Measurements from ENCODE around the gene UMAD1.

The UMAD1 gene

GRCh38 chr7:7876419-7876818, 235.9 kb downstream of the UMAD1 start:
- no peak overlapping the region for H3K9ac ChIP-seq (ENCODE audit: low read depth, low read length)
- H3K36me3 ChIP-seq (ENCODE audit: insufficient read depth, low read length) = no peaks in the 10 kb centered on the region
- no peaks in the 10 kb centered on the region for H3K27me3 ChIP-seq (ENCODE audit: control insufficient read depth, insufficient read depth, low read length)
- no peak overlapping the region for H3K4me2 ChIP-seq (ENCODE audit: low read length)
- no peaks in the 10 kb centered on the region for H3K9me3 ChIP-seq (replicated peaks; ENCODE audit: low read length)
- no peaks in the 10 kb centered on the region for H3K4me1 ChIP-seq (ENCODE audit: control insufficient read depth, insufficient read depth, low read length)
- no peak overlapping the region for H3K4me3 ChIP-seq (ENCODE audit: low read length)

DNA sequence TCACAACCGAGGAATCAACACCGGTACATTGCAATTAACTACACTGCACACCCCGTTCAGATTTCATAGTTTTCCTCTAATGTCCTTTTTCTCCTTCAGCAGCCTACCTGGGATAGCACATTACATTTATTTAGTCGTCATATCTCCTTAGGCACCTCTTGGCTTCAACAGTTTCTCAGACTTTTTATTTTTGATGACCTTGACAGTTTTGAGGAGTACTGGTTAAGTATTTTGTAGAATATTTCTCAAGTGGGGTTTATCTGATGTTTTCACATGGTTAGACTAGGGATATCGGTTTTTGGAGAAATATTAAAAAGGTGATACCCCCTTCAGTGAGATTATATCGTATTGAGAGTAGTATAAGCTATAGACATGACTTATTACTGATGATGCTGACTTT, 241.0 kb downstream of the UMAD1 start:
- no peak overlapping the region for H3K9ac ChIP-seq (ENCODE audit: low read depth, low read length)
- H3K36me3 ChIP-seq (ENCODE audit: insufficient read depth, low read length) = no peaks in the 10 kb centered on the region
- H3K27me3 ChIP-seq (ENCODE audit: control insufficient read depth, insufficient read depth, low read length) = no peaks in the 10 kb centered on the region
- H3K4me3 ChIP-seq (ENCODE audit: low read length) = no peak overlapping the region
- H3K9me3 ChIP-seq (replicated peaks; ENCODE audit: low read length) = no peaks in the 10 kb centered on the region
- no peak overlapping the region for H3K4me2 ChIP-seq (ENCODE audit: low read length)
- peaks cover 6% of the 10 kb centered on the region for H3K4me1 ChIP-seq (ENCODE audit: control insufficient read depth, insufficient read depth, low read length)

- H3K27me3 ChIP-seq (ENCODE audit: control insufficient read depth, insufficient read depth, low read length) = no peaks in the 10 kb centered on the region
- peaks cover 6% of the 10 kb centered on the region for H3K4me1 ChIP-seq (ENCODE audit: control insufficient read depth, insufficient read depth, low read length)
- H3K9me3 ChIP-seq (replicated peaks; ENCODE audit: low read length) = no peaks in the 10 kb centered on the region
- no peak overlapping the region for H3K4me2 ChIP-seq (ENCODE audit: low read length)
- H3K36me3 ChIP-seq (ENCODE audit: insufficient read depth, low read length) = no peaks in the 10 kb centered on the region
- H3K9ac ChIP-seq (ENCODE audit: low read depth, low read length) = no peak overlapping the region
- H3K4me3 ChIP-seq (ENCODE audit: low read length) = no peak overlapping the region
These were observed 242.3 kb downstream of the UMAD1 start for GRCh38 chr7:7882888-7883287.

DNA sequence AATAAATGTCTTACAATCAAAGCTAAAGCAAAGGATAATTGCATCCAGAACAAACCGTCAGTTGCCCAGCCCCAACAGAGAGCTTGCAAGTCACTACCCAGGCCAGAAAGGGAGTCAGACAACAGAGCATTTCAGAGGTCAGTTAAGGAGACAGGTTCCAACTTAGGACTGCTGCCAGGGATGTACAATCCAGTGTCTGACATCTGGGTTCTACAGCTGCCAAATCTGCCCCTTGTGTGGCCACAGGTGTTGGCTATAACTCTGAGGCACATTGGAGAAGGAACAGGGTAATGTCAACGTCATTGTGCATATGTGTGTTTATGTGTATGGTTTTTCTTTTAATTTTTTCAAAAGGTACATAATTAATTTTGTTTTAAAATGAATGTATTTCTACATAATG, 242.8 kb downstream of the UMAD1 start:
- Histone ChIP-seq H3K36me3 (ENCODE audit: insufficient read depth, low read length) (no peaks in the 10 kb centered on the region), H3K4me3 (ENCODE audit: low read length) (no peak overlapping the region), H3K9me3 (replicated peaks; ENCODE audit: low read length) (no peaks in the 10 kb centered on the region), H3K27me3 (ENCODE audit: control insufficient read depth, insufficient read depth, low read length) (no peaks in the 10 kb centered on the region), H3K4me1 (ENCODE audit: control insufficient read depth, insufficient read depth, low read length) (peaks cover 6% of the 10 kb centered on the region), H3K9ac (ENCODE audit: low read depth, low read length) (no peak overlapping the region), H3K4me2 (ENCODE audit: low read length) (no peak overlapping the region)

GRCh38 chr7:7884855-7885254, 244.3 kb downstream of the UMAD1 start:
- H3K4me2 ChIP-seq (ENCODE audit: low read length) = no peak overlapping the region
- no peaks in the 10 kb centered on the region for H3K27me3 ChIP-seq (ENCODE audit: control insufficient read depth, insufficient read depth, low read length)
- no peaks in the 10 kb centered on the region for H3K9me3 ChIP-seq (replicated peaks; ENCODE audit: low read length)
- H3K9ac ChIP-seq (ENCODE audit: low read depth, low read length) = no peak overlapping the region
- H3K36me3 ChIP-seq (ENCODE audit: insufficient read depth, low read length) = no peaks in the 10 kb centered on the region
- no peak overlapping the region for H3K4me3 ChIP-seq (ENCODE audit: low read length)
- peaks cover 6% of the 10 kb centered on the region for H3K4me1 ChIP-seq (ENCODE audit: control insufficient read depth, insufficient read depth, low read length)

DNA sequence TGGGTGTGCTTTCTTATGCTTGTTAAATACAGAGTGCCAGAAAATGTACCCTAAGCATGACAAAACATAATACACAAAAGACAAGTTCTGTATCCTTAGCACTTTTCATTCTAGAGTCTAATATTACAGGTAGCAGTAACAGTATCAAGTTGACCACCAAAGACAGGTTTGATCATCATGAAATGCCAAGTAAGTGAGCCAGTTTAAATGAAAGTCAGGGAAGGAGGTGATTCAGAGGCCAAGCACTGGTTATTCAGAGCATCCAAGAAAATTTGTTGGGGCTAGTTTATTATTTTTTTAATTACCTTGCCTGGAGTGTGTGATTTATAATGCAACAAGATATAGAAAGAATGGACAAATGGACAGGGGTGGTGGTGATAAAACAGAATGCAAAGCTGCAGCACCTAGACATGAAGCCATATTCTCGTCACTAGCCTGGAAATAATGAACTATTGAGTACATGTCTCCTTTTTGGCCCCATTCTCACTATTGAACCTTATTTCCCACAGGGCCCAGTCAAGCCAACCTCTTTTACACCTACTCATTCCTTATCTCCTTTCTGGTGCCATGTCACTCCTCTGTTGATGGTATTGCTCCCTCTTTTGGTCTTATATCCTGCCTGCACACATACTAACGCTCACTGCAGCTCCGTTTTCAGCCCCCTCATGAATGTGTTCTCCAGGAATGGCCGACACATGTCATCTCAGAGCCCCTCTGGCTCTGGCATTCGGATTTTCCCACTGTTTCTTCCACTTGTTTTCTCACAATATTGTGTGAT, 249.4 kb downstream of the UMAD1 start:
- H3K4me3 ChIP-seq (ENCODE audit: low read length) = no peak overlapping the region
- H3K27me3 ChIP-seq (ENCODE audit: control insufficient read depth, insufficient read depth, low read length) = no peaks in the 10 kb centered on the region
- H3K9ac ChIP-seq (ENCODE audit: low read depth, low read length) = no peak overlapping the region
- no peak overlapping the region for H3K4me2 ChIP-seq (ENCODE audit: low read length)
- H3K4me1 ChIP-seq (ENCODE audit: control insufficient read depth, insufficient read depth, low read length) = peaks cover 3% of the 10 kb centered on the region
- no peaks in the 10 kb centered on the region for H3K36me3 ChIP-seq (ENCODE audit: insufficient read depth, low read length)
- H3K9me3 ChIP-seq (replicated peaks; ENCODE audit: low read length) = no peaks in the 10 kb centered on the region

DNA sequence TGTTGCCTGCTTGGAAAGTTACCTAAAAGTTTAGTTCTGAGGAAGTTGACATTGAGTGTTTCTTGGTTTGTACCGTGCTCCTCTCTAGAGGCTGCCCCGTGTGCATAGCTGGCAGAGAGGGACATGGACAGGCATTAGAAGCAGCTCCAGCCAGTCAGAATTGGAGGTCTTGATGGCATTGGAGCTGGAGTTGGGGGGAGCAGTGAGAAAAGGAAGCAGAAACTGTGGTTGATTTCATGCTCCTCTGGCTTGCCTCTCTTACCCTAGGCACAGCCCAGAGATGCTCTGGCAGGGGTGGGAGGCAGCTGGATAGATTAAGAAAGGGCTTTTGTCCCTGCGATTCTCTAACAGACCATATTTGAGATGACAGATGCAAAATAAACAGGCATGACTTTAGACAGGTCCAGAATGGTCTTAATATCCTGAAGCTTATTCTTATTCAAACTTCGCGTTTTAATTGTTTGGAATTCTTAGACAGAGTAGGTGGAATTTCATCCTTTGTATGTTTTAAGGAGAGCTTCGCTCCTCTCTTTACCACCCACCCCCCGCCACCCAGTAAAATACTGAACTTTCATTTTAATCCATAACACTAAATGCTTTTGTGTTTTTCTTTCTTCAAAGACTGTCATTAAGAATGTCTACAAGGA, 254.6 kb downstream of the UMAD1 start:
- Histone ChIP-seq H3K27me3 (ENCODE audit: control insufficient read depth, insufficient read depth, low read length) (no peaks in the 10 kb centered on the region), H3K4me2 (ENCODE audit: low read length) (no peak overlapping the region), H3K36me3 (ENCODE audit: insufficient read depth, low read length) (no peaks in the 10 kb centered on the region), H3K4me1 (ENCODE audit: control insufficient read depth, insufficient read depth, low read length) (peaks cover 14% of the 10 kb centered on the region), H3K4me3 (ENCODE audit: low read length) (no peak overlapping the region), H3K9ac (ENCODE audit: low read depth, low read length) (no peak overlapping the region), H3K9me3 (replicated peaks; ENCODE audit: low read length) (no peaks in the 10 kb centered on the region)

GRCh38 chr7:7895754-7896153, 255.2 kb downstream of the UMAD1 start:
- no peaks in the 10 kb centered on the region for H3K27me3 ChIP-seq (ENCODE audit: control insufficient read depth, insufficient read depth, low read length)
- H3K9ac ChIP-seq (ENCODE audit: low read depth, low read length) = no peak overlapping the region
- no peak overlapping the region for H3K4me2 ChIP-seq (ENCODE audit: low read length)
- no peaks in the 10 kb centered on the region for H3K9me3 ChIP-seq (replicated peaks; ENCODE audit: low read length)
- no peak overlapping the region for H3K4me3 ChIP-seq (ENCODE audit: low read length)
- no peaks in the 10 kb centered on the region for H3K36me3 ChIP-seq (ENCODE audit: insufficient read depth, low read length)
- H3K4me1 ChIP-seq (ENCODE audit: control insufficient read depth, insufficient read depth, low read length) = peaks cover 14% of the 10 kb centered on the region

DNA sequence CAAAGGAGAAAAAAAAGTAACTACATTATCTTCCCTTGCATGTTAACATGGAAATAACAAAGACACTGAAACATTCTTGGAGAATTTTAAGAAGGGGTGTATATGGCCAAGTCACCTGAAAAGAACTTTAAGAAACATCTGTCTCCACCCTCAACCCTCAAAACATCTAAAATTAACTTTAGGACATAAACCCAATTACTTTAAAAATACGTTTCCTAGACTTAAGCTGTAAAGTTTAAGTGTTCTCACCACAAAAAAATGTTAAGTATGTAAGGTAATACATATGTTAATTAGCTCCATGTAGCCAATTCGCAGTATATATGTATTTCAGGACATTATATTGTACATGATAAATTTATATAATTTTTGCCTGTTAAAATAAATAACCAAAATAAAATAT, 257.0 kb downstream of the UMAD1 start:
- Histone ChIP-seq H3K9me3 (replicated peaks; ENCODE audit: low read length) (no peaks in the 10 kb centered on the region), H3K4me1 (ENCODE audit: control insufficient read depth, insufficient read depth, low read length) (peaks cover 14% of the 10 kb centered on the region), H3K4me2 (ENCODE audit: low read length) (no peak overlapping the region), H3K4me3 (ENCODE audit: low read length) (no peak overlapping the region), H3K27me3 (ENCODE audit: control insufficient read depth, insufficient read depth, low read length) (no peaks in the 10 kb centered on the region), H3K9ac (ENCODE audit: low read depth, low read length) (no peak overlapping the region), H3K36me3 (ENCODE audit: insufficient read depth, low read length) (no peaks in the 10 kb centered on the region)

GRCh38 chr7:7897949-7898515, 257.5 kb downstream of the UMAD1 start:
- no peaks in the 10 kb centered on the region for H3K36me3 ChIP-seq (ENCODE audit: insufficient read depth, low read length)
- H3K9me3 ChIP-seq (replicated peaks; ENCODE audit: low read length) = no peaks in the 10 kb centered on the region
- H3K4me3 ChIP-seq (ENCODE audit: low read length) = no peak overlapping the region

GRCh38 chr7:7902845-7903244, 262.3 kb downstream of the UMAD1 start:
- no peak overlapping the region for H3K4me3 ChIP-seq (ENCODE audit: low read length)
- H3K27me3 ChIP-seq (ENCODE audit: control insufficient read depth, insufficient read depth, low read length) = no peaks in the 10 kb centered on the region
- H3K4me1 ChIP-seq (ENCODE audit: control insufficient read depth, insufficient read depth, low read length) = no peaks in the 10 kb centered on the region
- no peaks in the 10 kb centered on the region for H3K9me3 ChIP-seq (replicated peaks; ENCODE audit: low read length)
- H3K9ac ChIP-seq (ENCODE audit: low read depth, low read length) = no peak overlapping the region
- no peaks in the 10 kb centered on the region for H3K36me3 ChIP-seq (ENCODE audit: insufficient read depth, low read length)
- H3K4me2 ChIP-seq (ENCODE audit: low read length) = no peak overlapping the region

More at GRCh38 chr7:7897949-7898515, 257.5 kb downstream of the UMAD1 start:
- Histone ChIP-seq H3K9ac (ENCODE audit: low read depth, low read length) (no peak overlapping the region), H3K4me2 (ENCODE audit: low read length) (no peak overlapping the region), H3K27me3 (ENCODE audit: control insufficient read depth, insufficient read depth, low read length) (no peaks in the 10 kb centered on the region), H3K4me1 (ENCODE audit: control insufficient read depth, insufficient read depth, low read length) (peaks cover 14% of the 10 kb centered on the region)

Data from skeletal muscle satellite cell (primary cell).